HG02759 (cell line): ENCODE data around the gene DYNLT4.
A peak's percentile ranks its signal among the peaks of the same experiment; 100 is the strongest.
"Not testable (repeated sequence)": the region's sequence is repeated elsewhere in the genome, so short reads cannot be mapped to it uniquely, and the experiment has no call there.

Source experiments
- ATAC-seq: cut with Tn5 transposase; IDR thresholded peaks from one replicate; pipeline ENCODE4 v1.9.1; 2021; ENCODE audit warnings: mild to moderate bottlenecking, moderate library complexity; ENCODE audit not compliant: unreplicated experiment

The DYNLT4 gene

DNA sequence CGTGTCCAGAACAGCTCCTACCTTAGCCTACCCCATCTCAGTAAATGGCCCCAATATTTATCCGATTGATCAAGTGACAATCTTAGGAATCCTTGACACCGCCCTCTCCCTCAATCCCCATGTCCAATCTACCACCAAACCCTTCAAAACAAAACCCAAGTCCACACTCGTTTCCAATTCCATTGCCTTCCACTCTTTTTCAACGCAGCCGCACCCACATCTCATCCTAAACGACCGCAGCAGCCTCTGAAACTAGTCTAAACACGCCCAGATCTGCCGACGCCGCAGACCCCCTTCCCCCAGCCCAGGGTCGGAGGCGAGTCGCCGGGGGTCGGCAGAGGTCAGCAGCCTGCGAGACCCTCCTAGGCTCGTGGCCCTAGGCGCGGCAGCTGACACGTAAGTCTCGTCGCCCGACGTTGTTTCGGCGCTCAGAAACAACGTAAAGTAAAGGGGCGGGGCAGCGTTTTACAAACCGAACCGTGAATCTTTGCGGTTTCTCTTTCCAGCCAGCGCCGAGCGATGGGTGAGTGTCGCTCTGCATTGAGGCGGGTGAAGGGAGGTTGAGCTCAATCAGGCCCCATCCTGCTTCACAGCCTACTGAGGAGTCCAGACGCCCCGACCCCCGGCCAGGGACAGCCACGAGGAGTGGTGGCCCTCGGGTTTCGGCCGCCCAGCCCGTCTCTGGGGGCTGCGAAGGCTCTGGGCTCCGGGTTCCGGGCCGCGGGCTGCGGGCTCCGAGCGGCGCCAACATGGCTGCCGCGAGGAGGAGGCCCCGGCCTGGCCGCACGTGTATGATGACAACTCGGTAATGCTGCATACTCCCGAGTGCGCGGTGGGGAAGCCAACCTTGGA lies 31.8 kb downstream of the DYNLT4 start, which contains the start of gene RPS8:
TSS of gene RPS8 (plus strand) at position 463 of the 852 bp plus-strand sequence. CDS start at position 520, 57 bp downstream.
- peak; percentile 79 for ATAC-seq

- ATAC-seq = not testable (repeated sequence)
These were observed 40.7 kb downstream of the DYNLT4 start for GRCh38 chr1:44766421-44766820.

GRCh38 chr1:44760876-44761275 lies 46.3 kb downstream of the DYNLT4 start:
- no peak for ATAC-seq

DNA sequence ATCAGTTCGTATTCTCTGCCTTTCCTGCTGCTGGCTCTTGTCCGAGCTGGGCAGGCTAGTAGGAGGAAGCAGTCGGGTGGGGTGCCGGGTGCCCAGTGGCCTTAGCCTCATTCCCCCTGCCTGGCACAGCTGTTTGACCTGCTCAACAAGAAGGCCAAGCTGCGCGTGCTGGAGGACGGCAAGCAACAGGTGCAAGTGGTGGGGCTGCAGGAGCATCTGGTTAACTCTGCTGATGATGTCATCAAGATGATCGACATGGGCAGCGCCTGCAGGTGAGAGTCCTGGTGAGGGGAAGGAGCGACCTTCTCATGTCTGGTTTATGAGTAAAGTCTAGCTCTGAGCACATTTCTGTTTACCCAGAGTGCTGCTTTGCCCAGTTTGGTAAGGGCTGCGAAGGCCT lies 48.1 kb downstream of the DYNLT4 start:
- ATAC-seq = no peak

- peak; percentile 52 for ATAC-seq
These were observed 49.7 kb downstream of the DYNLT4 start for GRCh38 chr1:44757420-44757819.
